ENCODE results near the gene POLDIP2. TPM values are rescaled to one million over a fixed set of nuclear protein-coding genes. Genes with fewer than 3 reads are reported as not detected.

Gene POLDIP2
- total and polyA plus RNA-seq, 2 donors (not counting 3 experiments of a cell fraction or from before 2014, with no cell fraction given): 82.6 to 85.2 TPM

GRCh38 chr17:28344435-28344901, 12.9 kb downstream of the POLDIP2 start:
- H3K27ac ChIP-seq (ENCODE audit: insufficient read depth, low read depth, low read length): no peak overlapping the region
- no peak for FAIRE-seq

GRCh38 chr17:28344011-28344410, 13.3 kb downstream of the POLDIP2 start:
- Histone ChIP-seq H3K79me2 (ENCODE audit: control insufficient read depth, insufficient read depth, low read length) (peaks cover 12% of the 10 kb centered on the region), H3K27me3 (ENCODE audit: control insufficient read depth in 2 of 2, insufficient read depth in 2 of 2, low read length in 2 of 2) (no peaks in the 10 kb centered on the region), H3K4me3 (replicated peaks in 1 of 3; ENCODE audit: insufficient read depth in 1 of 3, low read depth in 1 of 3, low read length in 3 of 3) (no peak overlapping the region), H3K9me1 (replicated peaks; ENCODE audit: control insufficient read depth, extremely low read depth, insufficient read depth, low read length) (no peaks in the 10 kb centered on the region), H3K9me3 (replicated peaks; ENCODE audit: control insufficient read depth, insufficient read depth, low read length) (no peaks in the 10 kb centered on the region), H3K9ac (replicated peaks; ENCODE audit: extremely low read depth, insufficient read depth, low read length) (no peak overlapping the region), H3K36me3 (ENCODE audit: control insufficient read depth in 2 of 2, extremely low read depth in 1 of 2, insufficient read depth in 2 of 2, low read length in 2 of 2) (peaks cover 29 to 53% of the 10 kb centered on the region in 2 experiments), H3K4me1 (ENCODE audit: control insufficient read depth, extremely low read depth, insufficient read depth, low read length) (peaks cover 36% of the 10 kb centered on the region), H3K27ac (ENCODE audit: insufficient read depth, low read depth, low read length) (no peak overlapping the region), H4K20me1 (replicated peaks; ENCODE audit: control insufficient read depth, extremely low read depth, insufficient read depth, low read length) (no peaks in the 10 kb centered on the region), H3K4me2 (ENCODE audit: insufficient read depth, low read length) (no peak overlapping the region), H2AFZ (ENCODE audit: low read depth, low read length) (no peak overlapping the region)
- FAIRE-seq: no peak
- no peak for DNase-seq (ENCODE audit: low read depth, low spot score)
- ChIA-PET POLR2A (no interaction called here), CTCF (interaction anchor here (3.9 kb wide), 1 partner anchor 8 kb away, joined by 31 read pairs; the partner anchor contains the start of genes IFT20 and TNFAIP1)
- dilution Hi-C loops (cut with MboI; ENCODE audit: extremely low pct_ligation_motif_present, low sequenced_read_pairs) (no loop called here), intact Hi-C loops (cut with micrococcal nuclease) (no loop called here)
- BruUV-seq (replicated peaks): no TSS peak
- TF ChIP-seq GATA2 (IDR thresholded peaks at IDR 0.05; ENCODE audit: insufficient read depth, insufficient read length, low read depth, low read length) (no peak), EZH2 (IDR thresholded peaks at IDR 0.05; ENCODE audit: borderline replicate concordance, low read depth, low read length, severe bottlenecking) (no peak), POLR2AphosphoS5 (IDR thresholded peaks at IDR 0.05; ENCODE audit: insufficient read depth, low read depth, low read length) (no peak), MYC (IDR thresholded peaks at IDR 0.05; ENCODE audit: low read depth, low read length) (no peak), MAX (IDR thresholded peaks at IDR 0.05; ENCODE audit: insufficient read depth, insufficient read length) (no peak), POLR2A (IDR thresholded peaks at IDR 0.05; ENCODE audit: low read depth, low read length) (no peak), CTCF (IDR thresholded peaks at IDR 0.05; ENCODE audit: extremely low read depth in 1 of 2, insufficient read depth in 1 of 2, low read depth in 1 of 2, low read length in 2 of 2) (no peak), FOS (IDR thresholded peaks at IDR 0.05; ENCODE audit: borderline replicate concordance, insufficient read depth, low read length) (no peak), JUN (IDR thresholded peaks at IDR 0.05; ENCODE audit: borderline replicate concordance, insufficient read depth, insufficient read length, low read depth) (no peak)

More at GRCh38 chr17:28344435-28344901, 12.9 kb downstream of the POLDIP2 start:
- H3K27me3 ChIP-seq (ENCODE audit: control insufficient read depth in 2 of 2, insufficient read depth in 2 of 2, low read length in 2 of 2): no peaks in the 10 kb centered on the region
- no peak for TF ChIP-seq GATA2 (IDR thresholded peaks at IDR 0.05; ENCODE audit: insufficient read depth, insufficient read length, low read depth, low read length)
- no peak overlapping the region for H3K4me3 ChIP-seq (replicated peaks in 1 of 3; ENCODE audit: insufficient read depth in 1 of 3, low read depth in 1 of 3, low read length in 3 of 3)
- no peak overlapping the region for H3K4me2 ChIP-seq (ENCODE audit: insufficient read depth, low read length)
- peaks cover 32% of the 10 kb centered on the region for H3K4me1 ChIP-seq (ENCODE audit: control insufficient read depth, extremely low read depth, insufficient read depth, low read length)
- H4K20me1 ChIP-seq (replicated peaks; ENCODE audit: control insufficient read depth, extremely low read depth, insufficient read depth, low read length): no peaks in the 10 kb centered on the region
- dilution Hi-C loops (cut with MboI; ENCODE audit: extremely low pct_ligation_motif_present, low sequenced_read_pairs) (no loop called here), intact Hi-C loops (cut with micrococcal nuclease) (no loop called here)
- DNase-seq (ENCODE audit: low read depth, low spot score): no peak
- CTCF ChIA-PET: interaction anchor here (3.9 kb wide), 1 partner anchor 9 kb away, joined by 31 read pairs; the partner anchor contains the start of genes IFT20 and TNFAIP1
- H2AFZ ChIP-seq (ENCODE audit: low read depth, low read length): no peak overlapping the region
- POLR2A ChIA-PET: interaction anchor here (3.3 kb wide), 1 partner anchor 9 kb away, joined by 34 read pairs; the partner anchor contains the start of genes IFT20 and TNFAIP1
- H3K9ac ChIP-seq (replicated peaks; ENCODE audit: extremely low read depth, insufficient read depth, low read length): no peak overlapping the region
- H3K79me2 ChIP-seq (ENCODE audit: control insufficient read depth, insufficient read depth, low read length): peaks cover 8% of the 10 kb centered on the region
- peaks cover 29 to 53% of the 10 kb centered on the region in 2 experiments for H3K36me3 ChIP-seq (ENCODE audit: control insufficient read depth in 2 of 2, extremely low read depth in 1 of 2, insufficient read depth in 2 of 2, low read length in 2 of 2)
- no TSS peak for BruUV-seq (replicated peaks)
- no peaks in the 10 kb centered on the region for H3K9me3 ChIP-seq (replicated peaks; ENCODE audit: control insufficient read depth, insufficient read depth, low read length)
- no peaks in the 10 kb centered on the region for H3K9me1 ChIP-seq (replicated peaks; ENCODE audit: control insufficient read depth, extremely low read depth, insufficient read depth, low read length)

All from endothelial cell of umbilical vein (primary cell).